ENCODE data around the gene PRUNE2.

GRCh38 chr9:76580820-76581219 lies 325.1 kb downstream of the PRUNE2 start:
- TF ChIP-seq REST (IDR thresholded peaks at IDR 0.05; ENCODE audit: insufficient replicate concordance, low read depth) (no peak), CTCF (IDR thresholded peaks at IDR 0.05; ENCODE audit: insufficient read depth, low read length) (no peak), POLR2AphosphoS5 (IDR thresholded peaks at IDR 0.05; ENCODE audit: low read depth) (no peak)

All from HL-60 (cell line).